Memory B cell (primary cell): ENCODE results near the gene NAB1.

Experiments used
- ATAC-seq: fragments of 150-1000 bp; cut with Tn5 transposase; 2 replicates; pipeline ENCODE4 v1.10.0; 2021; ENCODE audit warnings: low read depth, mild to moderate bottlenecking, moderate library complexity
- DNase-seq, 2 donors: peaks; one replicate each; pipeline ENCODE4 v3.0.0; 2022; ENCODE audit warnings: low spot score in 2 of 2
- H3K27ac Mint-ChIP-seq: one replicate; pipeline ENCODE4 v1.8.0; 2022; ENCODE audit warnings: mild to moderate bottlenecking, moderate library complexity, mixed read lengths
- H3K27me3 Mint-ChIP-seq: one replicate; pipeline ENCODE4 v1.8.0; 2022; ENCODE audit warnings: mixed read lengths
- H3K36me3 Mint-ChIP-seq: one replicate; pipeline ENCODE4 v1.8.0; 2022; ENCODE audit warnings: mild to moderate bottlenecking, mixed read lengths
- H3K4me1 Mint-ChIP-seq: one replicate; pipeline ENCODE4 v1.8.0; 2022; ENCODE audit warnings: mixed read lengths
- H3K4me3 Mint-ChIP-seq: one replicate; pipeline ENCODE4 v1.8.0; 2022; ENCODE audit warnings: mild to moderate bottlenecking, moderate library complexity, mixed read lengths
- H3K9me3 Mint-ChIP-seq: one replicate; pipeline ENCODE4 v1.8.0; 2022; ENCODE audit warnings: mixed read lengths

NAB1 gene

DNA sequence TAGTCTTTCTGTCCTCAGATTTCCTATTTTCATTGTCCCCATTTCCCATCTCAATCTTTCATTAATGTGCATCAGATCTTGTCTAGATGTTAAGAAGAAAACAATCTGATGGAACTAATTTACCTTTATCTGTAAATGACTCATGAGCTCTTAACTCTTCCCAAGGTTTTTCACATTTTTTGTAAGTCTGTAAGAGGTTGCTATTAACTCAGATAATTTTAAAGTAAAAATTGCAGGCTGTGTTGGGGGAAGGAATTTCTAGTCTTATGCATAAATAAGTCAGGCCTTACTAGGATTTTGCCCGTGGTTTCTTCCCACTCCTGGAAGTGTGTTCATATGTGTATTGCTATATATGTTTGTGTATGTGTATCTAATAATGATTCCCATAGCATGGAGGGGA, 4.3 kb downstream of the NAB1 start:
- H3K4me3 Mint-ChIP-seq: no peak overlapping the region
- H3K27ac Mint-ChIP-seq: no peak overlapping the region
- DNase-seq (no peak), ATAC-seq (no peak)
- H3K9me3 Mint-ChIP-seq: no peaks in the 10 kb centered on the region
- no peaks in the 10 kb centered on the region for H3K36me3 Mint-ChIP-seq
- no peaks in the 10 kb centered on the region for H3K27me3 Mint-ChIP-seq
- peaks cover 11% of the 10 kb centered on the region for H3K4me1 Mint-ChIP-seq

DNA sequence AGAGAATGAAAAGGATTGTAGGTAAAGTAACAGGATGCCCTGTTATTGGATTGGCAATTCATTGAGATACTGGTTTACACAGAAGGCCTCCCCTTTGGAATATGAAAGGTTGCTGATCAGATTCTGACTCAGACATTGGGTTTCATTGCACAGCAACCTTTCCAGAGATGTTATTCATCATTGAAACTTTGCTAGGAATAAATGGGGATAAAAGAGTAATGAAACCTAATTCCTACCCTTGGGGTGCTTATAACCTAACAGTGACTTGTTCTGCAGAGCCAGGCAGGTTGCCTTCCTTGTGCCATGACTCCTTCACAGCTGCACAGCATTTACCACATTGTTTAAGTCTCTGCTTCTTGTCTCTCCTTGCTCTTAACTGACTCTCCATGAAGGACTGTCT, 5.0 kb downstream of the NAB1 start:
- Mint-ChIP-seq H3K9me3 (no peaks in the 10 kb centered on the region), H3K4me3 (no peak overlapping the region), H3K36me3 (peaks cover 1% of the 10 kb centered on the region), H3K27ac (no peak overlapping the region), H3K4me1 (peaks cover 14% of the 10 kb centered on the region), H3K27me3 (no peaks in the 10 kb centered on the region)
- no peak for DNase-seq
- no peak for ATAC-seq

DNA sequence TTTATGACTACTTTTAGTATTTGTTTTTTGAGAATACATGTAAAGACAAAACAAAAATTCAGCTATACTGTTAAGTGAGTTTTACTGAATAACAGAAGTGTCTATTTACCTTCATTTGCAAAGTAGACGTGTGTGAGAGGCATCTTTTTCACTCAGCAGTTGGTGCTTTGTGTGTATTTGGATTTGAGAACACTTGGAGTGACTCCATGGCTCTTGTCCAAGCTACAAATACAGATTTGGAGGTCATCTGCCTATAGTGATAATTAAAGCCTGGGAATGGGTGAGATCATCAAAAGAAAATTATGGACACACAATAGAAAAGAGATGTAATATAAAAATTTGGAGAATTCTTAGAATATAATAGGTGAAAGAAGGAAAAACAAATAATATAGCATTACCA, 6.2 kb downstream of the NAB1 start:
- no peaks in the 10 kb centered on the region for H3K9me3 Mint-ChIP-seq
- DNase-seq: no peak
- H3K27me3 Mint-ChIP-seq: no peaks in the 10 kb centered on the region
- ATAC-seq: no peak
- H3K4me1 Mint-ChIP-seq: peaks cover 9% of the 10 kb centered on the region
- peaks cover 9% of the 10 kb centered on the region for H3K36me3 Mint-ChIP-seq
- no peak overlapping the region for H3K4me3 Mint-ChIP-seq
- H3K27ac Mint-ChIP-seq: no peak overlapping the region

DNA sequence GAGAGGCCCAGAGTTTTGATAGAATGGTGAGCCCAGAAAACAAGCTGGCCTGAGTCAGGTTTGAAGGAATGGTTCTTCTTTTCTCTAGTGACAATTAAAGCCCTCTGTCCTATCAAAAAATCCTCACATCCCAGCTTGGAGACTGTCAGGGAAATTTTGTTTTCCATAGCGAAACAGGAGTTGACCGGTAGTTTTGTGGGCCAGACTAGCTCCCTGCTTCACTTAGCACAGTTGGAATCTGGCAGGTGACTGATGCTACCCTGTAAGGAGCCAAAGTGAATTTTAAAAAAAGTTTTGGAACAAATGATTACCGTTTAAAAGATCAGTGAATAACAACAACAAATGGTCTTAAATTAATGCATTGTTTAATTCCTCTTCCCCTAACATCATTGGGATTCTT, 6.7 kb downstream of the NAB1 start:
- H3K36me3 Mint-ChIP-seq: peaks cover 9% of the 10 kb centered on the region
- DNase-seq (no peak), ATAC-seq (no peak)
- no peak overlapping the region for H3K4me3 Mint-ChIP-seq
- H3K9me3 Mint-ChIP-seq: no peaks in the 10 kb centered on the region
- H3K27ac Mint-ChIP-seq: no peak overlapping the region
- H3K27me3 Mint-ChIP-seq: no peaks in the 10 kb centered on the region
- H3K4me1 Mint-ChIP-seq: peaks cover 5% of the 10 kb centered on the region

DNA sequence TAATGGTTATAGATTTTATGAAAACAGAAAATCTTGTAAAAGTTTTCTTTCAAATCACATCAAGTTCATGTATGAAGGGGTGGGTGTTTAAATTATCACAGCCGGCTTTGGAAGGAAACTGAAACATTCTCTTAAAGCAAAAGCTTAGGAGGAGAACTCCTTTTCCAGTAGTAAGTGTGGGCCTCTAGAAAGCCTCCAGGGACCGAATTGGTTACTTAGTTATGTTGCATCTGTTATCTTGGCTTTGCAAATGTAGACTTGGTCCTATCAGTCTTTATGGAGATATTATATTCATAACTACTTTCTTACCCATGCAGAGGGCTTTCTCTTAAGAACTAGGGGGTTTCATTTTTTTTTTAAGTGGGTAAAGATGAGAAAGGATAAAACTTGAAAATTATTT, 7.4 kb downstream of the NAB1 start:
- no peak overlapping the region for H3K27ac Mint-ChIP-seq
- H3K4me3 Mint-ChIP-seq: no peak overlapping the region
- no peaks in the 10 kb centered on the region for H3K9me3 Mint-ChIP-seq
- H3K27me3 Mint-ChIP-seq: no peaks in the 10 kb centered on the region
- peaks cover 5% of the 10 kb centered on the region for H3K4me1 Mint-ChIP-seq
- ATAC-seq (no peak), DNase-seq (no peak)
- peaks cover 9% of the 10 kb centered on the region for H3K36me3 Mint-ChIP-seq

DNA sequence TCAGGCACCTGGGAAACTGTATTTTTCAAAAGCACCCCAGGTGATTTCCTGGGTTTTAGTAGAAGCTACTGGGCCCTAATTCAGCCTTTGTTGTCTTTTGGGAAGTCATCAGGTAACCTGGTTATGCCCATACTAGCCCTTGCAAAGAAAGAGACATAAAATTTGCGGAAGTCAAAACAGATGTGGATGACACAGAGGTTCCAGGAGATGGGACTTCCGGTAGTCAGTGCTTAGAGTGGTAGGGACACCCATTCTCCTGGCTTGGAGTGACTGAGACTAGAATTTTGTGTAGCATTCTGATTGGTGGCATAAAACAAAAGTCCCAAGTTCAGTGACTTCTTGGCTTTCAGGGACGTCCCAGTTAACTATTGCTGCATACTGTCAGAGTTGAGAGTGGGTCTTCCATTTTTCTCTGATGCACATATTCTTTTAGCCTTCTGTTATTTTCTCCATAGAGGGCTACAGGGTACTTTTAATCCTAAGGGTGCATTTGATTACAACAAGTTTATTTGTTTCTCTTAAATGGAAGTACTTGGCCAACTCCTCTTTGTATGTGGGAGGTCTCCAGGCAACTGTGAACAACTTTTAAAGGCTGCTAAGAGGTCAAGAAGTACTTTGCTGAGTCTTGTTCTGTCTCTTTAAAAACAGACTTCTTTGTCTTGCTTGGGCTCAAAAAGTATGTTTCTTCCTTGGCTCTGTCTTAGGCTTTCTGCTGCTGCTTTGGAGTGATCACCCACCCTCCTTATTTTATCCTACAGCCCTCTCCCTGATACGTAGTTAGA, 8.8 kb downstream of the NAB1 start:
- H3K36me3 Mint-ChIP-seq: peaks cover 9% of the 10 kb centered on the region
- H3K4me3 Mint-ChIP-seq: no peak overlapping the region
- H3K27me3 Mint-ChIP-seq: no peaks in the 10 kb centered on the region
- H3K27ac Mint-ChIP-seq: no peak overlapping the region
- no peaks in the 10 kb centered on the region for H3K9me3 Mint-ChIP-seq
- peaks cover 12% of the 10 kb centered on the region for H3K4me1 Mint-ChIP-seq
- ATAC-seq (no peak), DNase-seq (no peak)

DNA sequence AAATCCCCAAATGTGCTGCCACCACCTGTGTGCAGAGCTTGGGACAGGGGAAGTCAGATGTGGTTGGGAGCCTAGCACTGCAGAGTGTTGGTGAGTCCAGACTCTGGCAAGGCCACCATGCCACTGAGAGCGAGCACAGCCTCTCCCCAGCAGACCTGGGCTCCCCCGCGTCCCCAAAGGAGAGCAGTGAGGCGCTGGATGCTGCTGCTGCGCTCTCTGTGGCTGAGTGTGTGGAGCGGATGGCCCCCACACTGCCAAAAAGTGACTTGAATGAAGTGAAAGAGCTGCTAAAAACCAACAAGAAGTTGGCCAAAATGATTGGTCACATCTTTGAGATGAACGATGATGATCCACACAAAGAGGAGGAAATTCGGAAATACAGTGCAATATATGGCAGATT, 10.7 kb downstream of the NAB1 start:
- Mint-ChIP-seq H3K4me1 (peaks cover 12% of the 10 kb centered on the region), H3K9me3 (no peaks in the 10 kb centered on the region), H3K36me3 (peaks cover 9% of the 10 kb centered on the region), H3K27me3 (no peaks in the 10 kb centered on the region), H3K27ac (no peak overlapping the region), H3K4me3 (no peak overlapping the region)
- ATAC-seq (no peak), DNase-seq (no peak)

DNA sequence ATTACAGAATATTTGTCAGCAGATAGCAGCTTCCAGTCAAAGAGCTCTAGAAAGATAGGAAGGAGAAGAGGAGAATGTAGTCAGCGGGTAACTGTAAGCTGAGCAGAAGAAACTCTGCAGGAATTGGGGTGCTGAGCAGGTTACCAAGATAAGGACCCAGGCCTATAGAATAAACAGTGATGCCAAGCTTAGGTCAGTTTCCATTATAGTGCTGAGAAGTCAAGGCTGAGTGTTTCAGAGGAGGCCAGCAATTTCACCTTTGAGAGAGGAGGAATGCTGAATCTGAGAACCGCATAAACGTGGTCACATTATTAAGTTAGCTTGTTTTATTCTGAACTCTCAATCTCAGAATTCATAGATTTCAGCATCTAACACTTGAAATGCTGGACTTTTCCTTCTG, 13.9 kb downstream of the NAB1 start:
- Mint-ChIP-seq H3K36me3 (peaks cover 14% of the 10 kb centered on the region), H3K27ac (peak overlapping the region; percentile 38), H3K4me3 (no peak overlapping the region), H3K27me3 (no peaks in the 10 kb centered on the region), H3K9me3 (peaks cover 2% of the 10 kb centered on the region), H3K4me1 (peaks cover 14% of the 10 kb centered on the region)
- DNase-seq (no peak), ATAC-seq (no peak)

DNA sequence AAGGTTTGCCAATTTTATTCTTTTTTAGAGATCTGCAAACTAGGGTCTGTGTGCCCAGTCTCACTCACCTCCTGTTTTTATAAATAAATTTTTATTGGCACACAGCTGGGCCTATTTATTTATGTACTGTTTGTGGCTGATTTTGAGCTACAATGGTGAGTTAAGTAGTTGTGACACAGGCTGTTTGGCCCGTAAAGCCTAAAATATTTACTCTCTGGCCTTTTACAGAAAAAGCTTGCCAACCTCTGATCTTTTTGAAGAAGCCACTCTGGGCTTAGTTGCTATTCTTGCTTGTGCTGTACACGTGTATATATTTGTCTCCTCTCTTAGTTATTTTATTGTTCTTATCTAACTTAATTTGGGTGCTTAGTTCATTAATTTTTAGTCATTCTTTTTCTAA, 14.5 kb downstream of the NAB1 start:
- no peak for ATAC-seq
- no peak overlapping the region for H3K4me3 Mint-ChIP-seq
- peaks cover 14% of the 10 kb centered on the region for H3K36me3 Mint-ChIP-seq
- peaks cover 11% of the 10 kb centered on the region for H3K4me1 Mint-ChIP-seq
- no peak for DNase-seq
- peaks cover 2% of the 10 kb centered on the region for H3K9me3 Mint-ChIP-seq
- no peaks in the 10 kb centered on the region for H3K27me3 Mint-ChIP-seq
- no peak overlapping the region for H3K27ac Mint-ChIP-seq

DNA sequence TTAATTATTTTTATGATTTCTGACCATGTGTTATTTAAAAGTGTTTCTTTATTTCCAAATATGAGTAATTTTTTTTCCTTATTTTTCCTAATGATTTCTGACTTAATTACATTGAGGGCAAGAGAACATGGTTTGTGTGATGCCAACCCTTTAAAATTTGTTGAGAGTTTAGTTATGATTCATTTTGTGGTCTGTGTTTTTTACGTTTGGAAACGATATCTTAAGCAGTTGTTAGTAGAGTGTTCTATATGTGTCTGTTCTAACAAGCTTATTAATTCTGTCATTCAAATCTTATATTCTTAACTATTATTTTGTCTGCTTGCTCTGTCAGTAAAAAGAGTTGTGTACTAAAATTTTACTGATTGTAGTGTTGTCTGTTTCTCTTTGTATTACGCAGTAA, 15.0 kb downstream of the NAB1 start:
- Mint-ChIP-seq H3K4me1 (peaks cover 9% of the 10 kb centered on the region), H3K4me3 (no peak overlapping the region), H3K9me3 (peaks cover 2% of the 10 kb centered on the region), H3K36me3 (peaks cover 14% of the 10 kb centered on the region), H3K27me3 (no peaks in the 10 kb centered on the region), H3K27ac (no peak overlapping the region)
- DNase-seq: no peak
- ATAC-seq: no peak

DNA sequence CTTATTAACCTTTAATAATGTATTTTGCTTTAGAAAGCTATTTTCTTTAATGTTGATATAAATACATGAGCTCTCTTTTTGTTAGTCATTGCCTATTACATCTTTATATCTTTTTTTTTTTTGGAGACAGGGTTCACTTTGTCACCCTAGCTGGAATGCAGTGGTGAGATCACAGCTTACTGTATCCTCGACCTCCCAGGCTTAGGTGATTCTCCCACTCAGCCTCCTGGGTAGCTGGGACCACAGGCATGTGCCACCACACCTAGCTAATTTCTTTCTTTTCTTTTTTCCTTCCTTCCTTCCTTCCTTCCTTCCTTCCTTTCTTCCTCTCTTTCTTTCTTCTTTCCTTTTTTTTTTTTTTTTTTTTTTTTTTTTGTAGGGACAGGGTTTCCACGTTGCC, 15.4 kb downstream of the NAB1 start:
- peaks cover 10% of the 10 kb centered on the region for H3K4me1 Mint-ChIP-seq
- no peak overlapping the region for H3K27ac Mint-ChIP-seq
- H3K9me3 Mint-ChIP-seq: peaks cover 2% of the 10 kb centered on the region
- no peak overlapping the region for H3K4me3 Mint-ChIP-seq
- H3K27me3 Mint-ChIP-seq: no peaks in the 10 kb centered on the region
- no peak for ATAC-seq
- no peak for DNase-seq
- H3K36me3 Mint-ChIP-seq: peaks cover 11% of the 10 kb centered on the region

DNA sequence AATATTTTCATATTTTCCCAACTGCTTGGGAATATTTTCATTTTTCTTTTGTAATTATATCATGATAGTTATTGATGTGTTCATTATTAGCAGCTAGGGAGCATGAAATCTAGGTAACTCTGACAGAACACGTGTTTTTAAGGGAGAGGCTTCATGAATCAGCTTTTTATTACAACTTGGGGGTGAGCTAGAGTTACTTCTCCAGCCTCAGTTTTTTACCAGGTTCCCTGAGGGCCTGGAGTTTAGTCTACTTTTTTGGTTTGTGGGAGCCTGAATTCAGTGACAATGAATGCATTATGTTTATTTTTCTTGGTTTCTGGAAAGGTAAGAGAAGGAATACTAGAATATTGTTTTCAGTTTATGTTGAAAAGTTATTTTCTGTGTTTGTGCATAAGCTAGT, 18.0 kb downstream of the NAB1 start:
- ATAC-seq: no peak
- DNase-seq: no peak
- Mint-ChIP-seq H3K9me3 (peaks cover 2% of the 10 kb centered on the region), H3K36me3 (peaks cover 14% of the 10 kb centered on the region), H3K4me1 (peaks cover 12% of the 10 kb centered on the region), H3K27ac (no peak overlapping the region), H3K4me3 (no peak overlapping the region), H3K27me3 (no peaks in the 10 kb centered on the region)

DNA sequence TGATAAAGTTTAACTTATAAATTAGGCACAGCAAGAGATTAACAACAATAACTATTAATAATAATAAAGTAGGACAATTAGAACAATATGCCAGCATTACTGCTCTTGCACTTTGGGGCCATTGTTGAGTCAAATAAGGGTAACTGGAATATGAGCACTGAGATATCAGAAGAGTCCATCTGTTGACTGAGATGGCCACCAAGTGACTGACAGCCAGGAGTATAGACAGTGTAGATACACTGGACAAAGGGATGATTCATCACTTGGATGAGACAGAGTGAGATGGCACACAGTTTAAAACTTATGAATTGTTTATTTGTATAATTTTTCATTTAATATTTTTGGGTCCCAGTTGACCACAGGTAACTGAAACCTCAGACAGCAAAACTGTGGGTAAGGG, 20.0 kb downstream of the NAB1 start:
- no peak for DNase-seq
- no peaks in the 10 kb centered on the region for H3K27me3 Mint-ChIP-seq
- H3K4me3 Mint-ChIP-seq: no peak overlapping the region
- H3K36me3 Mint-ChIP-seq: peaks cover 14% of the 10 kb centered on the region
- no peak overlapping the region for H3K27ac Mint-ChIP-seq
- H3K9me3 Mint-ChIP-seq: peaks cover 2% of the 10 kb centered on the region
- ATAC-seq: no peak
- H3K4me1 Mint-ChIP-seq: peaks cover 7% of the 10 kb centered on the region

DNA sequence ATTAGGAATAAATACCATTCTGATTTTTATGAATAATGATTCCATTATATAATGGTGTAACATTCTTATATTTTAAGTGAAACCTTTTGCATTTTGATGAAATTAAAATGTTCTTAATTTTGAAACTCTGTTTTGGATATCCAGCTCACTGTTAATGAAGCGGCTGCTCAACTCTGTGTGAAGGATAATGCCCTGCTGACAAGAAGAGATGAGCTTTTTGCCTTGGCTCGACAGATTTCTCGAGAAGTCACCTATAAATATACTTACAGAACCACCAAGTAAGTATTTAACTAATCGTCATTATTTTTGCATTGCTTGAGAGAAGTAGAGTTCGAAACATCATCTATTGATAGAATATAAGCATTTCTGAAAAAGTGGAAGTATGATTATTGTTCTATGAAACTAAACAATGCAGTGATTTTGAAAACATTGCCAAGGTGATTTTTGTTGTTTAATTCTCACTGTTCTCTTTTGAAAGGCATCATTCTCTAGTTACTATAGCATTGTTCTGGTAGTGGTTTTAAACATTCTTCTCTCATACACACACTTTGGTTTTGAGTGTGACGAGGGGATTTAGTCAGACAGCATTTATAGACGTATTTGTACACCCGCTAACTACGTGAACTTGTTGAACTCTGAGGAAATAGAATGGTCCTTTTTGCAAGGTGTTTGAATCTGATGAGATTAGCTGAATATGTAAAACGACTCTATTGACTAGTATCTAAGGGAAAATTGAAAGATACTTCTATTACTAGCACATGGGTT, 21.5 kb downstream of the NAB1 start:
- ATAC-seq: peak; percentile 80
- peaks cover 14% of the 10 kb centered on the region for H3K36me3 Mint-ChIP-seq
- peaks cover 8% of the 10 kb centered on the region for H3K4me1 Mint-ChIP-seq
- peak overlapping the region; percentile 63 for H3K27ac Mint-ChIP-seq
- no peaks in the 10 kb centered on the region for H3K27me3 Mint-ChIP-seq
- DNase-seq: no peak
- H3K9me3 Mint-ChIP-seq: peaks cover under 1% of the 10 kb centered on the region
- H3K4me3 Mint-ChIP-seq: peak overlapping the region; percentile 44
